ENCODE data around the gene CCNY.

DNA sequence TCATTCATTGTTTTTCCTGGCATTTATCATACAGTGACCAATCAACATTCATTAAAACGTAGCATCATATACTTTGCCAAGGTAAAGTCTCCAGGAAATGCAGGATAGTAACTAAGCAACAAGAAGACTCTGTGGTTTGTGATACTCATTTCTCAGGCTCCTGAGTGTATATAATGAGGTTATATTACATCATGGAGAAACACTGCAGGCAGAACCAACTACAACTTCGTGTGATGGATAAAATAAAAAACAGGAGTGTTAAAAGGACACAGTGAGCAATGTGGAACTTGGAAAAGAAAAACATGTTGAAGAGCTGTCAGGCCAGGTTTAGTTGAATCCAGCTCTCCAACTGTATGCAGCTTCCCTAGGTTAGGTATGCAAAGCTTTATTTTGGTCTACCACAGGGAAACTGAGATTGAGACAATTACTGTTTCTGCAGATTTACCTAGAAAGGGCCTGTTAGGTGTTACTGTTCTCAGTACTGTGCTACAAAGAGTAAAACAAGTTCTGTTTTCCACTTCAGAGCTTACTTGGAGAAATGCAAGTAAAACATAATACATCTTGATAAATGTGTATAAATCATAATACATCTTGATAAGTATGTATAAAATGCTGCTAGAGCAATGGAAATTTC, 7.8 kb upstream of the CCNY start:
- TF ChIP-seq, protein P1, sequence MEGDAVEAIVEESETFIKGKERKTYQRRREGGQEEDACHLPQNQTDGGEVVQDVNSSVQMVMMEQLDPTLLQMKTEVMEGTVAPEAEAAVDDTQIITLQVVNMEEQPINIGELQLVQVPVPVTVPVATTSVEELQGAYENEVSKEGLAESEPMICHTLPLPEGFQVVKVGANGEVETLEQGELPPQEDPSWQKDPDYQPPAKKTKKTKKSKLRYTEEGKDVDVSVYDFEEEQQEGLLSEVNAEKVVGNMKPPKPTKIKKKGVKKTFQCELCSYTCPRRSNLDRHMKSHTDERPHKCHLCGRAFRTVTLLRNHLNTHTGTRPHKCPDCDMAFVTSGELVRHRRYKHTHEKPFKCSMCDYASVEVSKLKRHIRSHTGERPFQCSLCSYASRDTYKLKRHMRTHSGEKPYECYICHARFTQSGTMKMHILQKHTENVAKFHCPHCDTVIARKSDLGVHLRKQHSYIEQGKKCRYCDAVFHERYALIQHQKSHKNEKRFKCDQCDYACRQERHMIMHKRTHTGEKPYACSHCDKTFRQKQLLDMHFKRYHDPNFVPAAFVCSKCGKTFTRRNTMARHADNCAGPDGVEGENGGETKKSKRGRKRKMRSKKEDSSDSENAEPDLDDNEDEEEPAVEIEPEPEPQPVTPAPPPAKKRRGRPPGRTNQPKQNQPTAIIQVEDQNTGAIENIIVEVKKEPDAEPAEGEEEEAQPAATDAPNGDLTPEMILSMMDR (IDR thresholded peaks at IDR 0.05) = no peak
- TF ChIP-seq POLR2AphosphoS5 (IDR thresholded peaks at IDR 0.05) = no peak
- no peak for TF ChIP-seq POLR2A (IDR thresholded peaks at IDR 0.05)
